ENCODE data around the gene XYLT1. TPM values are rescaled to one million over a fixed set of nuclear protein-coding genes. Genes with fewer than 3 reads are reported as not detected.

The XYLT1 gene
- total RNA-seq, 1 donor from 2014 or later = 14.7 TPM

DNA sequence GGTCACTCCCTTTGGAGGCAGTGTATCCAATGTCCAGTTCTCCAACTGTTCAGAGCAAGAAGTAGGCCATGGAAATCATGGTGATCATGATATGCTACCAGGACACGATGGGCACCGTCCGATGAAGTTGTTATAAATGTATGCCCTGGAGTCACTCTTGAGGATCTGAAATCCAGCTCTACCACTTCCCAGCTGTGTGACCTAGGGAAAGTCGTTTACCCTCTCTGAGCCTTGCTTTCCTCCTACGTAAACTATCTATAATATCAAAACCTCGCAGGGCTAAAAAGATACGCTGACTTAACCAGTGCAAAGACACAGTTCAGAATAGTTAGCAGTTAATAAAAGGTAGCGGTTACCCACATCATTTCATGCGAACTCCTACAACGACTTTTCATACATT is 194.2 kb downstream of the XYLT1 start:
- no peak for DNase-seq

- DNase-seq = no peak
These were observed 194.7 kb downstream of the XYLT1 start for GRCh38 chr16:17276010-17276530.

DNA sequence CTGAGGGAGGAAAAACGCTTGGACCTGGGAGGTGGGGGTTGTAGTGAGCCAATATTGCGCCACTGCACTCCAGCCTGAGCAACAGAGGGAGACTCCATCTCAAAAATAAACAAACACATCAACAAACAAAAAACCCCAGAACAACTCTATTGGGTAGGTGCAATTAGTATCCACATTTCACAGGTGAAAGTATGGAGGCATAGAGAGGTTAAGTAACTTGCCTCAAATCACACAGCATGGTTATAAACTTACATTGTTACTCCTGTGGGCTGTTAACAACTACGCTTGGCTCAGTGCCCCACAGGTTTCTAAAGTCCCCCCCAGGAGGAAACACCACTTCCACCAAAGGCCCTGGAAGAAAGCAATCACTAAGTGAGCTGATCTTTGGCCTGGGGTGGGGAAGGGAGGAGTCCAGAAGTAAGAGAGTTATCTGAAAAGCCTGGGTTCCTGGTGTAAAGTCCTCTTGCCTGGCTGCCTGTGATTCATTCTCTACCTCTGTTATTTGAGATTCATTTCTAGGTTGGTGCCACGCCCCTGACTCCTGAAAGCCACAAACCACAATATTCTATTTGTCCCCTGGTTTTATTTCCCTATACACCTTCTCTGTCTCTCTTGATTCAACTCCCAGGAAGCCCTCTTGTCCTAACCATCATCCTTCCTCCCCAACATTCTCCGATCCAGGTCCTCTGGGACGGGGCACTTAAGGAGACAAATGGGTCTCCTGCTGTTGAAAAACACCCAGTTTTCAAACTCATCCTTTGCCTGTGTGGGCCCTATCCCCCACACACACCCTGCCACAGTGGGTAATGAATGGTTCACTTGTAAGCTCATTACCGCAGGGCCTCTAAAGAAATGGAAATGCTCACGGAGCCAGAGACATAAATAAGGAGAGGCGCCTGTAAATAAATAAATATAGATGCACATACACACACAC is 195.4 kb downstream of the XYLT1 start:
- DNase-seq = no peak

GRCh38 chr16:17273142-17273561 is 197.6 kb downstream of the XYLT1 start:
- no peak for DNase-seq

GRCh38 chr16:17272716-17273115 is 198.0 kb downstream of the XYLT1 start:
- DNase-seq = no peak

- DNase-seq = peak; percentile 37
These were observed 199.1 kb downstream of the XYLT1 start for GRCh38 chr16:17271687-17272086.

GRCh38 chr16:17270683-17271109 is 200.1 kb downstream of the XYLT1 start:
- DNase-seq = no peak

GRCh38 chr16:17270111-17270510 is 200.6 kb downstream of the XYLT1 start:
- no peak for DNase-seq

DNA sequence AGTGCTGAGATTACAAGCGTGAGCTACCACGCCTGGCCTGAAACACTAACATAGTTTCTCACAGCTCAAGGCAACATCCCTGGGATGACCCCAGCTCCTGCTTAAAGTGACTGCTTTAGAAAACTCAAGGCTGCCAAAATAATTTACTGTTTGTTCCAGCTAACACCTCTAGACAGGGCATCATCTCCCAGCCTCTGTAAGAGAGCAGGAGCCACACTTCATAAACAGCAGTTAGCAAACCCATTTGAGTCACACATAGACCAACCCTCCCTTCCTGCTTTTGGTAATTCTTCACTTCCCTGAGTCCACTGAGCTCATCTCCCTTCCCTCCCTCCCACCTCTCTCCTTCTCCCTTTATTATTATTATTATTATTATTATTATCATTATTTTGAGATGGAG is 201.3 kb downstream of the XYLT1 start:
- DNase-seq = no peak

- DNase-seq = no peak
These were observed 204.0 kb downstream of the XYLT1 start for GRCh38 chr16:17266608-17267313.

GRCh38 chr16:17265154-17265553 is 205.6 kb downstream of the XYLT1 start:
- no peak for DNase-seq

DNA sequence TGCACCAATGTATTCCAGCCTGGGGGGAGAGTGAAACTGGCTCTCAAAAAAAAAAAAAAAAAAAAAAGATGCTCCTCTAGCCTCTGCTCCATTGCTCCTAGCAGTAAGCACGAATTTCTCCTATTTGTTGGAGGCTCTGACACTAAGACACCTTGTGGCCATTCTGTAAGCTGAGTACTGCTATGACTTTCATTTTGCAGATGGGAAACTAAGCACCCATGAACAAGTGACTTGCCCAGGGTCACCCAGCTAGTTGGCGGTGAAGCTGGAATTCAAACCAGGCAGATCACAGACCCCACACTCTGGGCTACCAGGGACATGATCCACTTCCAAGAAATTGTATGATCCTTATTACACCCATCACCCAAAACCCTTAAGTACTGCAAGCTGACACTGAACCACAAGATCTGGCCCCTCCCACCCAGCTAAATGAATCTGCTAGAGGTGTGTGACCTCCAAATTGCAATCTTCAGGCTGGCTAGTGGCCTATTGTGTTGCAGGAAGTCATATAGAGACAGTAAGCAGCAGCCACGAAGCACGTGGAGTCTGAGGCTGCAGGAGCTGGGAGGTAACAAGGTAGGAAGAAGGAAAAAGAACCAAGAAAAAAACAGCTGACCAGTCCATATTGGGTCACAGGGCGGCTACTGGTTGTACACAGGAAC is 209.4 kb downstream of the XYLT1 start:
- DNase-seq = no peak

DNA sequence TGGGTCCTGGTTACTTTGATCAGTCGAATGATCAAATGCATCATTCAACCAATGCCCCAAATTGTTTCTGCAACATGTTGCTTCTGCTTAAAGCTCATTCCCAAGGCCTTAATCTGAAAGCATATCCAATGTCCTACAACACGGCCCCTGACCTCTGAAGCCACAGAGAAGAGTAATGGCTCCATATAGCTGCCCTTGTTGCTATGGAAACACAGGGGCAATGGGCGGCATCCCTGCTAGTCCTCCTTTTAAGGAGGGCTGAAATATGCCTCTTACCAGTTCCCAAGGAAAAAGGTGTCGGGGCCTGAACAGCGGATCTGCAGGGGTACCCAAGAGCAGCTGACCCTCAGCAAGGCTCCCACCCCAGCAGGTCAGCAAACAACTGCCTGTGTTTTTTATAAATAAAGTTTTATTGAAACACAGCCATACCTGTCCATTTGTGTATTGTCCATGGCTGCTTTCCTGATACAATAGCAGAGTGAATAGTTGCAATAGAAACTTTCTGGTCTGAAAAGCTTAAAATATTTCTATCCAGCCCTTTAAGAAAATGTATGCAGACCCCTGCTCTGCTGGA is 210.4 kb downstream of the XYLT1 start:
- DNase-seq = no peak

GRCh38 chr16:17259751-17260270 is 210.9 kb downstream of the XYLT1 start:
- DNase-seq = no peak

GRCh38 chr16:17258848-17259713 is 211.7 kb downstream of the XYLT1 start:
- DNase-seq = no peak

GRCh38 chr16:17258077-17258599 is 212.6 kb downstream of the XYLT1 start:
- no peak for DNase-seq

DNA sequence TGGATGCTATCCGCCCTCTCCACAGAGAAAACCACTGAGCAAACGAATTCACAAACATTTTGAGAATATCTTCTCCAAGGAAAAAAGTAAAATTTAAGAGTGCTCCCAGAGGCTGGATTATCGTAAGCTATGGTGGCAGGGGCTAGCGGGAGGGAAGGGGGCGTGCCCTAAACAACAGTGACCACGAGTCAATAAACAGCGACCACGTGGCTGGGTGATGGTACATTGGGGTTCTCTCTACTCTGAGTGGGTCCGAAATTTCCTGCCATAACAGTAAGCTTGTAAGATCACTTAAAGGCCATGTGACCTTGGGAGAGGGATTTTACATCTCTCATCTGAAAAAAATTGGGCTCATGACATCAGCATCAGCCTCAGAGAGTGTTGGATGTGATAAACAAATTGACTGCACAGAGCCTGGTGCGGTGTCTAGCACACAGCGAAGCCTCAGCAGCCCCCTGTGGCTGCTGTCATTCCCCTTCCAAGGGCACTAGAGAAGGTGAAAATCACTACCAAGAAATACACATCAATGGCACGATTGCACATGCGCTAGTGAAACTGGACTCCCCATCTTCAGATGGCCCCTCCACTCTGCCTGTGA is 213.2 kb downstream of the XYLT1 start:
- DNase-seq = no peak

DNA sequence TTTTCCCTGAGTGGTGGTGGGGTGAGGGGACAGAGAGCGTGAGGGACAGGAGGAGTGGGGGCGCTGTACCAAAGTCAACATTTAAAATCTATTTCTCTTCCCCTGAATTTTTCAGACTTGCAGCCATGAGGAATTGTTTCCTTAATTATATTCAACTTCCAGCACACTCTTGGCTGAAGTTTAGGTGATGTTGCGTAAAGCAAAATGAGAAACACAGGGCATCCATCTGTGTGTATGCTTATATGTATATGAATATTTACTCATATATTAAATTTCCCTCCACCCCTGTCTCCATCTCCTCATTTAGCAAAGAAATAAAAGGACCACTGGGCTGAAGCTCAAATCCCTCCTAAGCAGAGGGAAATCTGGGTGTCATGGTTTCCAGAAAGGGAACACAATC is 218.1 kb downstream of the XYLT1 start:
- DNase-seq = peak; percentile 72

GRCh38 chr16:17252064-17252463 is 218.7 kb downstream of the XYLT1 start:
- no peak for DNase-seq

DNA sequence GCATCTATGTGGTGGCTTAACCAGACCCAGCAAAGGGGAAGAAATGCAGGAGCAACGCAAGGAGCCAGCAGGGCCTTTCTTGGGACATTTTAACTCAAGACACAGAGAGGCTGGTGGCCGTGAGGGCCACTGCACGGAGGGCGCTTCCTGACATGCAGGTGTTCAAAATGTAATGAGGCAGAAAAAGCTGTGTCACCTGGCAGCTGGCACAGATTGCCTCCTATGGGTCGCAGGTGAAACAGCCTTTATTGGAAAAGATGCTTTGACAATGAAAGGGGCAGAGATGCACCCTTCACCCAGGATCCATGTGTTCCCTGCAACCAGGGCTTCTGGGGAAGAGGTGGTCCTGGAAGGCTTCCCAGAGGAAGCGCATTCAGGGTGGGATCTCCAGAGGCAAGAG is 219.3 kb downstream of the XYLT1 start:
- no peak for DNase-seq
